IMR-90 (cell line): ENCODE results near the gene PKP4.

Experiments
- CTCF ChIP-seq: conservative IDR thresholded peaks from 2 replicates; pipeline ENCODE4 v1.5.1; 2012; ENCODE audit warnings: mild to moderate bottlenecking, low read depth, low read length, improper control_type of control experiment
- POLR2A ChIP-seq: IDR thresholded peaks from 2 replicates; pipeline ENCODE4 v1.6.1; 2012; ENCODE audit warnings: mild to moderate bottlenecking, low read depth, low read length

DNA sequence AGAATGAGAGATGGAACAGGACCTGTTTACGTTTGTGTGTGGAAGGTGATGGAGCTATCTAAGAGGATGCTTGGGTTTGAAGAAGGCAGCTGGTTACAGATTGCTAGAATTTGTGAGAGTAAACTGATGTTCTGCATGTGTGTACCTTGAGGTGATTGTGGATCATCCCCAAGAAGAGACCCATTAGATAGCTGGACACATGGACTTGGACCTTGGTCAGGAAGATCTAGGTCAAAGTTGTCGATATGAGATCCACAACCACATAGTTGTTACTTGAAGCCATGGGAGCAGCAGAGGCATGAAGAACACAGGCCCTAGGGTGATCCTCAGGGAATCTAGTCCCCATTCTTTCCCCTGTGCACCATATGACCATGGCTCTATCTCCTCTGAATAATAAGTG, 101.0 kb downstream of the PKP4 start:
- no peak for TF ChIP-seq CTCF
- TF ChIP-seq POLR2A: no peak
